NT2/D1 (cell line): Measurements from ENCODE around the gene TPSAB1.
"Not testable (repeated sequence)": the region's sequence is repeated elsewhere in the genome, so short reads cannot be mapped to it uniquely, and the experiment has no call there.

Source experiments
- YY1 ChIP-seq: IDR thresholded peaks from 2 replicates; pipeline ENCODE4 v1.6.1; 2011; ENCODE audit not compliant: insufficient read length, insufficient read depth
- ZNF274 ChIP-seq: IDR thresholded peaks from 2 replicates; pipeline ENCODE4 v1.6.1; 2011; ENCODE audit warnings: mild to moderate bottlenecking, low read depth, low read length

GRCh38 chr16:1198671-1199346 lies 41.7 kb upstream of the TPSAB1 start:
- TF ChIP-seq YY1, ZNF274: not testable (repeated sequence)
